ENCODE measurements around the gene TAMALIN. TPM values are rescaled to one million over a fixed set of nuclear protein-coding genes. Genes with fewer than 3 reads are reported as not detected.

Gene TAMALIN
- total RNA-seq, 2 experiments from 2014 or later, result 495 to 525 TPM

- Histone ChIP-seq H3K4me3 (ENCODE audit: low read length) (peak overlapping the region; percentile 56), H3K9me3 (ENCODE audit: control insufficient read depth in 1 of 2, insufficient read depth in 1 of 2, low read length in 2 of 2) (no peaks in the 10 kb centered on the region), H3K4me1 (ENCODE audit: insufficient read depth, low read length) (peaks cover 34% of the 10 kb centered on the region), H3K27ac (ENCODE audit: low read depth in 1 of 2, low read length in 2 of 2) (peak overlapping the region; percentile 43 to 57), H3K36me3 (ENCODE audit: insufficient read depth, low read length) (no peaks in the 10 kb centered on the region), H3K27me3 (ENCODE audit: control insufficient read depth in 1 of 2, insufficient read depth in 2 of 2, low read length in 2 of 2) (no peaks in the 10 kb centered on the region)
- ATAC-seq (ENCODE audit: poor library complexity) (peak; percentile 3), DNase-seq (peak in 1 of 14 experiments; percentile 44)
- peaks cover 33% of the 10 kb centered on the region for H3K4me1 Mint-ChIP-seq (ENCODE audit: low read depth)
- CTCF ChIA-PET, result interaction anchor here (1.2 to 9.8 kb wide), 6 partner anchors 9 to 84 kb away, joined by 5 to 89 read pairs (median 8); partner anchors contain the start of genes ATG101, NR4A1 and TAMALIN
- TF ChIP-seq, protein P1, sequence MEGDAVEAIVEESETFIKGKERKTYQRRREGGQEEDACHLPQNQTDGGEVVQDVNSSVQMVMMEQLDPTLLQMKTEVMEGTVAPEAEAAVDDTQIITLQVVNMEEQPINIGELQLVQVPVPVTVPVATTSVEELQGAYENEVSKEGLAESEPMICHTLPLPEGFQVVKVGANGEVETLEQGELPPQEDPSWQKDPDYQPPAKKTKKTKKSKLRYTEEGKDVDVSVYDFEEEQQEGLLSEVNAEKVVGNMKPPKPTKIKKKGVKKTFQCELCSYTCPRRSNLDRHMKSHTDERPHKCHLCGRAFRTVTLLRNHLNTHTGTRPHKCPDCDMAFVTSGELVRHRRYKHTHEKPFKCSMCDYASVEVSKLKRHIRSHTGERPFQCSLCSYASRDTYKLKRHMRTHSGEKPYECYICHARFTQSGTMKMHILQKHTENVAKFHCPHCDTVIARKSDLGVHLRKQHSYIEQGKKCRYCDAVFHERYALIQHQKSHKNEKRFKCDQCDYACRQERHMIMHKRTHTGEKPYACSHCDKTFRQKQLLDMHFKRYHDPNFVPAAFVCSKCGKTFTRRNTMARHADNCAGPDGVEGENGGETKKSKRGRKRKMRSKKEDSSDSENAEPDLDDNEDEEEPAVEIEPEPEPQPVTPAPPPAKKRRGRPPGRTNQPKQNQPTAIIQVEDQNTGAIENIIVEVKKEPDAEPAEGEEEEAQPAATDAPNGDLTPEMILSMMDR (IDR thresholded peaks at IDR 0.05), result no peak
- H3K36me3 Mint-ChIP-seq (ENCODE audit: low read depth), result no peaks in the 10 kb centered on the region
- no peaks in the 10 kb centered on the region for H3K27me3 Mint-ChIP-seq
- intact Hi-C loops (cut with DNase I, micrococcal nuclease), result loop anchor here in 1 of 2 experiments (2.0 kb wide), 1 partner anchor 38 kb away; no protein-coding TSS in a partner anchor
- H3K4me3 Mint-ChIP-seq, result peak overlapping the region; percentile 80
- H3K27ac Mint-ChIP-seq, result peak overlapping the region; percentile 86
- POLR2A ChIA-PET, result interaction anchor here (1.0 to 5.0 kb wide), 8 partner anchors 9 to 212 kb away, joined by 3 to 37 read pairs (median 7); partner anchors contain the start of genes ATG101, NR4A1 and TAMALIN
- H3K9me3 Mint-ChIP-seq, result no peaks in the 10 kb centered on the region
Observed at GRCh38 chr12:52032446-52032803, 25.7 kb downstream of the TAMALIN start.

DNA sequence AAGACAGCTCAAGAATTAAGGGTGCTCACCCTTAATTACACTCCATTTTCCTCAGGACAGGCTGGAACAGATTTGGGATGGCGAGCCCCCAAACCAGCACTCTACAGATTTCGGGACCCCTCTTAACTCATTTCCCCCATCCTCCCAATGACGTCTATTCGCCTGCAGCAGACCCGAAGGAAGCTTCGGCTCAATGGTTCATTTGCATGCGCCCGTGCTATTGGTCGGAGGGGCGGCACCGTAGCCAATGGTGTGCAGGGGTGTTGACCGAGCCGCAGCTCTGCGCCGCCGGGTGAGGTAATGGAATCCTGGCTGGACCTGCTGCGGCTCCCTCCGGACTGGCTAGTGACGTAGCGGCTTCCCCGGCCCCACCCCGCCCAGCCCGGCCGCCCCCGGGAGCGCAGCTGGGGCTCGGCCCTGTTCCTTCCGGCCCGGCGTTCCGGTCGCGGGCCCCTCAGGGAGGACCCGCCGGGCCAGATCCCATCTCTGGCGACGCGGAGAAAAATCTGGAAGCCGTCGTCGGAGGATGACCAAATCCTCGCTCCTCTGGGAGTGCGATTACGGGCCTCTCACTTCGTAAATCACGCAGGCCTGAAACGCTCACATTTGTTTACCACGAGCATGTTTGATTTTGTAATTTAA is 26.2 kb downstream of the TAMALIN start:
- ChIA-PET CTCF (interaction anchor here (1.2 to 9.8 kb wide), 6 partner anchors 10 to 84 kb away, joined by 3 to 89 read pairs (median 6); partner anchors contain the start of genes ATG101 and NR4A1), POLR2A (interaction anchor here (1.0 to 5.0 kb wide), 8 partner anchors 10 to 212 kb away, joined by 3 to 37 read pairs (median 7); partner anchors contain the start of genes ATG101, NR4A1 and TAMALIN)
- Histone ChIP-seq H3K36me3 (ENCODE audit: insufficient read depth, low read length) (no peaks in the 10 kb centered on the region), H3K27ac (ENCODE audit: low read depth in 1 of 2, low read length in 2 of 2) (peak overlapping the region; percentile 43 to 84), H3K4me1 (ENCODE audit: insufficient read depth, low read length) (peaks cover 39% of the 10 kb centered on the region), H3K9me3 (ENCODE audit: control insufficient read depth in 1 of 2, insufficient read depth in 1 of 2, low read length in 2 of 2) (no peaks in the 10 kb centered on the region), H3K27me3 (ENCODE audit: control insufficient read depth in 1 of 2, insufficient read depth in 2 of 2, low read length in 2 of 2) (no peaks in the 10 kb centered on the region), H3K4me3 (ENCODE audit: low read length) (peak overlapping the region; percentile 56)
- H3K4me1 Mint-ChIP-seq (ENCODE audit: low read depth), result peaks cover 33% of the 10 kb centered on the region
- intact Hi-C loops (cut with DNase I, micrococcal nuclease), result loop anchor here in 1 of 2 experiments (2.0 kb wide), 1 partner anchor 38 kb away; no protein-coding TSS in a partner anchor
- ATAC-seq (ENCODE audit: poor library complexity), result peak; percentile 83
- TF ChIP-seq, protein P1 (IDR thresholded peaks at IDR 0.05), result no peak
- no peaks in the 10 kb centered on the region for H3K27me3 Mint-ChIP-seq
- H3K36me3 Mint-ChIP-seq (ENCODE audit: low read depth), result no peaks in the 10 kb centered on the region
- H3K27ac Mint-ChIP-seq, result peak overlapping the region; percentile 86
- H3K9me3 Mint-ChIP-seq, result no peaks in the 10 kb centered on the region
- peak overlapping the region; percentile 80 for H3K4me3 Mint-ChIP-seq
- peak; percentile 59 to 97 (median 79) for DNase-seq

DNA sequence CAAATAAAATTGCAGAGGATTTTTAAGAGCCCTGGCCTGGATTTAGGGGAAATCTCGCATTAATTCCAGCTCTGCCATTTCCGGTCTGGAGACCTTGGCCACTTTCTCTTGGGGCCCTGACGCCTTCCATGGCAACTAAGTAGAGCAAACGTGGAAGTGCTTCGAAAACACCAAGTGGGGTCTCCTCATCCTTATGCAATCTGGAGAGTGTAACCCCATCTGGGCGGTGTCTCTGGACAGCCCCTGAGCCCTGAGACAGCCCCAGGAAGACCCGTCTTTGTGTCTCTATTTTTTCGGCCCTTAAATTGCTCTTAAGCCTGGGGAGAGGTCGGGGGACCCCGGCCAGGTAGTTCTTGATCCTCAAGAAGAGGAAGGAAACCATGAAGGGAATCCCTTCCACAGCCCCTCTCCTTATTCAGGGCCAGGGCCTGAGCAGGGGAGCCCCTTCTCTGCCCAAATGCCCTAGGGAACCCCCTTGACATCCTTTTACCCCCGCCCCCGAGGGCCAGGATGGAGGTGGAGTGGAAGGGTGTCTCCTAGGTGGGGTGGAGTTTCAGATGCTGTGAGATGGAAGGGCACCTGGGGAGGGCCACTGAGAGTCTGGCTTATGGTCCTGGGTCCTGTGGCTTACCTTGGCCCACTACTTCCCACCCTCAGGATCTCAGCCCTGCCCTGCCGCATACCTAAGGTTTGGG is 26.8 kb downstream of the TAMALIN start:
- H3K4me1 Mint-ChIP-seq (ENCODE audit: low read depth), result peaks cover 39% of the 10 kb centered on the region
- Histone ChIP-seq H3K4me1 (ENCODE audit: insufficient read depth, low read length) (peaks cover 44% of the 10 kb centered on the region), H3K27ac (ENCODE audit: low read depth in 1 of 2, low read length in 2 of 2) (peak overlapping the region; percentile 43 to 84), H3K9me3 (ENCODE audit: control insufficient read depth in 1 of 2, insufficient read depth in 1 of 2, low read length in 2 of 2) (no peaks in the 10 kb centered on the region), H3K36me3 (ENCODE audit: insufficient read depth, low read length) (no peaks in the 10 kb centered on the region), H3K4me3 (ENCODE audit: low read length) (peak overlapping the region; percentile 56), H3K27me3 (ENCODE audit: control insufficient read depth in 1 of 2, insufficient read depth in 2 of 2, low read length in 2 of 2) (no peaks in the 10 kb centered on the region)
- peak overlapping the region; percentile 77 for H3K4me3 Mint-ChIP-seq
- TF ChIP-seq, protein P1 (IDR thresholded peaks at IDR 0.05), result no peak
- intact Hi-C loops (cut with DNase I, micrococcal nuclease), result loop anchor here in 1 of 2 experiments (2.0 kb wide), 1 partner anchor 37 kb away; no protein-coding TSS in a partner anchor
- CTCF ChIA-PET, result interaction anchor here (1.2 to 9.8 kb wide), 5 partner anchors 10 to 40 kb away, joined by 3 to 89 read pairs (median 8); partner anchors contain the start of genes ATG101 and NR4A1
- no peaks in the 10 kb centered on the region for H3K36me3 Mint-ChIP-seq (ENCODE audit: low read depth)
- H3K9me3 Mint-ChIP-seq, result no peaks in the 10 kb centered on the region
- no peaks in the 10 kb centered on the region for H3K27me3 Mint-ChIP-seq
- DNase-seq (no peak), ATAC-seq (ENCODE audit: poor library complexity) (no peak)
- peak overlapping the region; percentile 86 for H3K27ac Mint-ChIP-seq
- POLR2A ChIA-PET, result interaction anchor here (1.0 to 5.0 kb wide), 8 partner anchors 10 to 213 kb away, joined by 3 to 37 read pairs (median 7); partner anchors contain the start of genes ATG101, NR4A1 and TAMALIN
